22Rv1 (cell line): ENCODE results near the gene ZFHX3.
A peak's percentile ranks its signal among the peaks of the same experiment; 100 is the strongest.

Experiments used
- H3K27ac ChIP-seq: fragments of 450-650 bp; 2 replicates; pipeline ENCODE4 v1.5.1; 2017
- CTCF ChIP-seq: fragments of 450-650 bp; IDR thresholded peaks from 2 replicates; pipeline ENCODE4 v1.5.1; 2017; ENCODE audit warnings: mild to moderate bottlenecking
- ZFX ChIP-seq: fragments of 450-650 bp; IDR thresholded peaks from 2 replicates; pipeline ENCODE4 v1.6.1; 2017; ENCODE audit warnings: antibody characterized with exemption, borderline replicate concordance

The ZFHX3 gene

GRCh38 chr16:72848759-72849664 is 198.9 kb downstream of the ZFHX3 start:
- H3K27ac ChIP-seq = no peak overlapping the region
- TF ChIP-seq CTCF = no peak

DNA sequence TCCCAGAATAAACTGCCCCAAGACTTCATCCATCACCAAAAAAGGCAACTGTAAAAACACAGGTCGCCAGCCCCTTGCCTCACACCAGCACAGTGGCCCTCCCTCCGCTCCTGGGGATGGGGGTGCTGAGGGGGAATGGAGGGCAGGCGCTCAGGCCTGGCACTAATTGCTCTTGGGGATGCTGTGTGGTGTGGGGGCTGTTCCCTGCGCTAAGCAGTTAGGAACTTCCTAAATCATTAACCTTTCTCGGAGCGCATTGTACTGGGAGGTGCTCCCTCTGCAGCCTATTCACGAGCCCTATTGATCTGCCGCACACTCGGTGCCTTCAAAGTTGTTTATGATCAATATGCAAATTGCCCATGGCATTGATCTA is 199.9 kb downstream of the ZFHX3 start:
- TF ChIP-seq CTCF (no peak), ZFX (no peak)
- no peak overlapping the region for H3K27ac ChIP-seq

DNA sequence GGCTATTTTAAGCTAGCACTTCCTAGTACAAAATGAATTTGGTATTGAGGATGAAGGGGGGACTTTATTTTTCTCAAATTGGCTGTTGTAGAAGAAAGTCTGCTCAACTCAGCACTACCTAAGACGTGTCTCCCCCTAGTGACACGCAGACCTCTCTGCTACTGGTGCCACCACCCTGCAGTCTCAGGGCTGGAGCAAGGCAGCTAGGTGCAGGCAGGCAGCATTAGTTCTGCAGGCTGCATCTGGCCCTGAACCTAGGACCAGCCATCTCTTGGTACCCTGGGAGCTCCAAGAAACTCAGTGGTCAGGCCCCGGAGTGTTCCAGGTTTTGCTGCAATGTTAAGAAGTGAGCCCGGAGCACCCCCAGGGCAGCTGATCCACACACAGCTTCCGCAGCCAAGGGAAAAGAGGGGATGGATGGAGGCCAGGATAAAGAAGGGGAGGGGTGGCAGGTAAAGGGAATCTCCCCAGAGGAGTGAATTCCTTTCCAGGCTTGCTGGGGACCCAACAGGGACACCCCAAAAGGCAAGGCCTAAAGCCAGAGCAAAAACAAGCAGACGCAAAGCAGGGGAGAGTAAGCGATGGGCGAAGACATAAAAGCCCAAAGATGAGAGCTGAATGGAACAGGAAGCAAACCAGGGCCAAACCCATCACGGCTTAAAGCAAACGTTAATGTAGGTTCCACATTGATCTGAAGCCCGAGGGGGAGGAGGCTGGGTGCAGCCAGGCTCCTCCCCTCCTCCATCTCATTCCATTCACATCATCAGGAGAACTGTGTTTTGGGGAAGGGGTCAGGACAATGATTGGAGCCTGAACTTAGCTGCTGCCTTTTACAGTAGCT is 200.5 kb downstream of the ZFHX3 start:
- TF ChIP-seq ZFX (no peak), CTCF (peak; percentile 56)
- no peak overlapping the region for H3K27ac ChIP-seq

GRCh38 chr16:72846594-72846993 is 201.3 kb downstream of the ZFHX3 start:
- TF ChIP-seq ZFX (no peak), CTCF (no peak)
- no peak overlapping the region for H3K27ac ChIP-seq

- no peak overlapping the region for H3K27ac ChIP-seq
Measured at GRCh38 chr16:72845322-72846020, 202.5 kb downstream of the ZFHX3 start.

More at GRCh38 chr16:72845322-72846020, 202.5 kb downstream of the ZFHX3 start:
- TF ChIP-seq CTCF (no peak), ZFX (no peak)
